Psoas muscle (tissue), 8 donors: ENCODE results near the gene ATG7. TPM values are rescaled to one million over a fixed set of nuclear protein-coding genes. Genes with fewer than 3 reads are reported as not detected.

Experiments used
- ATAC-seq, 4 donors: fragments of 200-7000 bp; cut with Tn5 transposase; one replicate each; pipeline ENCODE4 v1.9.1; 2020; ENCODE audit warnings: moderate library complexity in 3 of 4, mild to moderate bottlenecking in 2 of 4
- DNase-seq, 2 donors: peaks; one replicate each; pipeline ENCODE4 v3.0.0-alpha.2; 2020
- H3K27ac ChIP-seq: fragments of 200-600 bp; one replicate; pipeline ENCODE4 v1.8.0; 2022
- H3K27me3 ChIP-seq, 3 donors: fragments of 200-600 bp in 1 of 3; one replicate each; pipeline versions ENCODE4 v1.6.1 to v1.8.0; 2013 to 2022; ENCODE audit warnings: low read length in 2 of 3, mild to moderate bottlenecking in 2 of 3, moderate library complexity in 1 of 3; ENCODE audit not compliant: insufficient read depth in 3 of 3
- H3K36me3 ChIP-seq, 2 donors: fragments of 200-600 bp in 1 of 2; one replicate each; pipeline versions ENCODE4 v1.6.1 to v1.8.0; 2013 to 2022; ENCODE audit warnings: low read depth in 1 of 2, mild to moderate bottlenecking in 1 of 2, moderate library complexity in 1 of 2; ENCODE audit not compliant: insufficient read depth in 1 of 2
- H3K4me1 ChIP-seq: fragments of 200-600 bp; one replicate; pipeline ENCODE4 v1.8.0; 2022
- H3K4me3 ChIP-seq: fragments of 200-600 bp; one replicate; pipeline ENCODE4 v1.8.0; 2022; ENCODE audit warnings: mild to moderate bottlenecking
- H3K9me3 ChIP-seq: fragments of 200-600 bp; one replicate; pipeline ENCODE4 v1.8.0; 2022
- WGBS, 3 donors: extraction: QIAGEN DNeasy Blood & Tissue Kit; methylation state at CpG; one replicate each; pipeline versions ENCODE4 v1.1.6 to v1.1.7; 2013; 5-methylcytosine and 5-hydroxymethylcytosine counted together
- intact Hi-C, 2 donors: fragments of 100-400 bp; cut with DNase I; formaldehyde crosslinking; loops; one replicate each; pipeline versions ENCODE4 v1.11.0 to v1.14.2; 2022
- polyA plus RNA-seq, 3 donors: library from polyadenylated mRNA; stranded (reverse); fragments of 200-250 nt; gene quantifications; one replicate each; pipeline ENCODE4 v1.2.3, GENCODE V29; 2013
- total RNA-seq, 4 donors: library from RNA; stranded (reverse); fragmentation: NEBNext Ultra II Directional in 2 of 4; extraction: Animal tissue kit (Norgen Biotek cat#: 25700) in 2 of 4; gene quantifications; one replicate each; pipeline versions ENCODE4 v1.2.1 to v1.2.4, GENCODE V29; 2021 to 2023
- TF ChIP-seq, protein P1 (sequence below): fragments of 200-600 bp; IDR thresholded peaks from one replicate; pipeline ENCODE4 v1.8.0; 2022; ENCODE audit warnings: antibody characterized with exemption
- donor health status: healthy with polysubstance abuse.
- donor health status: DM: no; HTN: no; CAD: no; lungs with moderate emphysema.
- donor health status: Bipolar disorder and iron deficiency.
- donor health status: healthy.
- donor health status: DM: yes; HTN: yes; CAD: no.
- donor health status: DM: no; HTN: no; CAD: no.
- donor health status: DM: no; HTN: no; CAD: no.
- donor health status: DM: yes; HTN: yes; CAD: no.

ATG7 gene
- total and polyA plus RNA-seq, 7 donors = 5.9 to 15.0 (median 13.5) TPM

- Histone ChIP-seq H3K27ac (no peak overlapping the region), H3K9me3 (no peaks in the 10 kb centered on the region), H3K4me1 (peaks cover 3% of the 10 kb centered on the region), H3K27me3 (no peaks in the 10 kb centered on the region), H3K36me3 (peaks cover 0 to 3% of the 10 kb centered on the region in 2 donors), H3K4me3 (no peak overlapping the region)
- no peak for DNase-seq
- intact Hi-C loops = no loop called here
- no peak for ATAC-seq
- 95 to 97% (median 97%) methylated on average over 2 of the region's 2 CpGs for WGBS, 3 donors
- TF ChIP-seq, protein P1, sequence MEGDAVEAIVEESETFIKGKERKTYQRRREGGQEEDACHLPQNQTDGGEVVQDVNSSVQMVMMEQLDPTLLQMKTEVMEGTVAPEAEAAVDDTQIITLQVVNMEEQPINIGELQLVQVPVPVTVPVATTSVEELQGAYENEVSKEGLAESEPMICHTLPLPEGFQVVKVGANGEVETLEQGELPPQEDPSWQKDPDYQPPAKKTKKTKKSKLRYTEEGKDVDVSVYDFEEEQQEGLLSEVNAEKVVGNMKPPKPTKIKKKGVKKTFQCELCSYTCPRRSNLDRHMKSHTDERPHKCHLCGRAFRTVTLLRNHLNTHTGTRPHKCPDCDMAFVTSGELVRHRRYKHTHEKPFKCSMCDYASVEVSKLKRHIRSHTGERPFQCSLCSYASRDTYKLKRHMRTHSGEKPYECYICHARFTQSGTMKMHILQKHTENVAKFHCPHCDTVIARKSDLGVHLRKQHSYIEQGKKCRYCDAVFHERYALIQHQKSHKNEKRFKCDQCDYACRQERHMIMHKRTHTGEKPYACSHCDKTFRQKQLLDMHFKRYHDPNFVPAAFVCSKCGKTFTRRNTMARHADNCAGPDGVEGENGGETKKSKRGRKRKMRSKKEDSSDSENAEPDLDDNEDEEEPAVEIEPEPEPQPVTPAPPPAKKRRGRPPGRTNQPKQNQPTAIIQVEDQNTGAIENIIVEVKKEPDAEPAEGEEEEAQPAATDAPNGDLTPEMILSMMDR = no peak
Observed at GRCh38 chr3:11424277-11424676, 152.1 kb downstream of the ATG7 start.

- no peak overlapping the region for H3K27ac ChIP-seq
- DNase-seq (no peak), ATAC-seq (no peak)
- intact Hi-C loops = no loop called here
- TF ChIP-seq, protein P1 = no peak
- H3K36me3 ChIP-seq = peaks cover 0 to 3% of the 10 kb centered on the region in 2 donors
- peaks cover 6% of the 10 kb centered on the region for H3K4me1 ChIP-seq
- H3K9me3 ChIP-seq = no peaks in the 10 kb centered on the region
- H3K27me3 ChIP-seq = no peaks in the 10 kb centered on the region
- no peak overlapping the region for H3K4me3 ChIP-seq
- 79 to 85% (median 83%) methylated on average over 6 of the region's 6 CpGs for WGBS, 3 donors
Observed at GRCh38 chr3:11430207-11430606, 158.0 kb downstream of the ATG7 start.

- Histone ChIP-seq H3K36me3 (peaks cover 0 to 3% of the 10 kb centered on the region in 2 donors), H3K9me3 (no peaks in the 10 kb centered on the region), H3K27me3 (no peaks in the 10 kb centered on the region), H3K27ac (no peak overlapping the region), H3K4me1 (peaks cover 6% of the 10 kb centered on the region), H3K4me3 (no peak overlapping the region)
- intact Hi-C loops = no loop called here
- ATAC-seq (no peak), DNase-seq (no peak)
- 73 to 84% (median 80%) methylated on average over 2 of the region's 2 CpGs for WGBS, 3 donors
- TF ChIP-seq, protein P1 = no peak
Observed at GRCh38 chr3:11430624-11431023, 158.4 kb downstream of the ATG7 start.

GRCh38 chr3:11431319-11431718 is 159.1 kb downstream of the ATG7 start:
- no peak for DNase-seq
- H3K27me3 ChIP-seq = no peaks in the 10 kb centered on the region

More at GRCh38 chr3:11431319-11431718, 159.1 kb downstream of the ATG7 start:
- WGBS, 3 donors = 92 to 98% (median 93%) methylated on average over 2 to 3 of the region's 3 CpGs
- Histone ChIP-seq H3K4me3 (no peak overlapping the region), H3K36me3 (peaks cover 0 to 3% of the 10 kb centered on the region in 2 donors), H3K27ac (no peak overlapping the region), H3K4me1 (peaks cover 6% of the 10 kb centered on the region), H3K9me3 (no peaks in the 10 kb centered on the region)
- no peak for ATAC-seq
- TF ChIP-seq, protein P1 = no peak
- intact Hi-C loops = no loop called here
